WTC11 (cell line): ENCODE data around the gene VPS39.

Experiments
- CREB1 ChIP-seq: sonication (generic); formaldehyde crosslinking; IDR thresholded peaks from 2 replicates; pipeline ENCODE4 v1.8.0; 2023; ENCODE audit warnings: mild to moderate bottlenecking, missing genetic modification reagents
- CTCF ChIP-seq: fragments of 200-600 bp; IDR thresholded peaks from 2 replicates; pipeline ENCODE4 v1.8.0; 2022; ENCODE audit warnings: antibody characterized with exemption
- HMGXB4 ChIP-seq: sonication (generic); formaldehyde crosslinking; IDR thresholded peaks from 2 replicates; pipeline ENCODE4 v1.8.1; 2023; ENCODE audit warnings: mild to moderate bottlenecking, moderate library complexity, missing genetic modification reagents
- JUN ChIP-seq: sonication (generic); formaldehyde crosslinking; IDR thresholded peaks from 2 replicates; pipeline ENCODE4 v1.8.0; 2023; ENCODE audit warnings: mild to moderate bottlenecking, missing genetic modification reagents
- OVOL2 ChIP-seq: fragments of 250-450 bp; sonication (Bioruptor Pico); IDR thresholded peaks from 2 replicates; pipeline ENCODE4 v1.9.0; 2021; ENCODE audit warnings: mild to moderate bottlenecking, borderline replicate concordance
- STAT6 ChIP-seq: sonication (generic); formaldehyde crosslinking; conservative IDR thresholded peaks from 2 replicates; pipeline ENCODE4 v1.8.1; 2023; ENCODE audit warnings: mild to moderate bottlenecking, low read depth, missing genetic modification reagents, moderate library complexity
- USF1 ChIP-seq: sonication (generic); formaldehyde crosslinking; IDR thresholded peaks from 2 replicates; pipeline ENCODE4 v1.8.0; 2022; ENCODE audit warnings: mild to moderate bottlenecking, missing genetic modification reagents
- USF2 ChIP-seq: sonication (generic); formaldehyde crosslinking; IDR thresholded peaks from 2 replicates; pipeline ENCODE4 v1.8.1; 2023; ENCODE audit warnings: mild to moderate bottlenecking, missing genetic modification reagents, moderate library complexity
- ZNF281 ChIP-seq: sonication (generic); formaldehyde crosslinking; IDR thresholded peaks from 2 replicates; pipeline ENCODE4 v1.8.0; 2023; ENCODE audit warnings: mild to moderate bottlenecking, missing genetic modification reagents

- TF ChIP-seq CTCF (no peak), OVOL2 (CRISPR knock-in tag) (no peak), ZNF281 (no peak), HMGXB4 (CRISPR knock-in tag) (no peak), STAT6 (CRISPR knock-in tag) (no peak), USF1 (no peak), USF2 (CRISPR knock-in tag) (no peak), JUN (CRISPR knock-in tag) (no peak), CREB1 (CRISPR knock-in tag) (no peak)
Measured at GRCh38 chr15:42253300-42253699, 45.2 kb upstream of the VPS39 start.
